GM12878 (cell line): ENCODE measurements around the gene FMNL2.

Source experiments
- ATF3 ChIP-seq: IDR thresholded peaks from 2 replicates; pipeline ENCODE4 v1.6.1; 2011; ENCODE audit warnings: low read depth, mild to moderate bottlenecking, low read length, moderate library complexity, borderline replicate concordance; ENCODE audit errors: extremely low read depth
- CTCF ChIP-seq, 3 experiments: IDR thresholded peaks in 2 of 3; conservative IDR thresholded peaks in 1 of 3; 2 replicates each; pipeline ENCODE4 v1.5.1; 2011; ENCODE audit warnings: low read depth in 3 of 3, low read length in 3 of 3, mild to moderate bottlenecking in 3 of 3, control low read depth in 2 of 3, moderate library complexity in 2 of 3, inconsistent platforms in 1 of 3, mixed read lengths in 1 of 3; ENCODE audit not compliant: control insufficient read depth in 2 of 3, insufficient read depth in 1 of 3; ENCODE audit errors: extremely low read depth in 1 of 3
- EED ChIP-seq: sonication (generic); IDR thresholded peaks from 2 replicates; pipeline ENCODE4 v1.6.1; 2016; ENCODE audit warnings: antibody characterized with exemption, low read depth
- HDAC6 ChIP-seq: fragments of 200-600 bp; sonication (generic); IDR thresholded peaks from one replicate; pipeline ENCODE4 v1.8.0; 2017; ENCODE audit warnings: antibody characterized with exemption; ENCODE audit not compliant: unreplicated experiment
- MXI1 ChIP-seq: fragments of 150-350 bp; IDR thresholded peaks from 2 replicates; pipeline ENCODE4 v1.6.1; 2011; ENCODE audit warnings: low read depth, mild to moderate bottlenecking, inconsistent platforms, low read length, improper control_type of control experiment
- NR2C2 ChIP-seq: IDR thresholded peaks from 2 replicates; pipeline ENCODE4 v1.6.1; 2011; ENCODE audit warnings: borderline replicate concordance, low read depth; ENCODE audit not compliant: control insufficient read depth, insufficient read length
- POLR2A ChIP-seq: IDR thresholded peaks from 2 replicates; pipeline ENCODE4 v1.6.1; 2011; ENCODE audit warnings: low read depth, mild to moderate bottlenecking, low read length
- POLR2AphosphoS2 ChIP-seq: IDR thresholded peaks from 2 replicates; pipeline ENCODE4 v1.6.1; 2011; ENCODE audit warnings: low read depth, mild to moderate bottlenecking, low read length, improper control_type of control experiment, moderate library complexity
- RB1 ChIP-seq: fragments of 450-650 bp; formaldehyde crosslinking; IDR thresholded peaks from 2 replicates; pipeline ENCODE4 v1.6.1; 2017; ENCODE audit warnings: mild to moderate bottlenecking, borderline replicate concordance
- STAT1 ChIP-seq: fragments of 450-650 bp; conservative IDR thresholded peaks from 2 replicates; pipeline ENCODE4 v1.6.1; 2014; ENCODE audit warnings: antibody characterized with exemption, mild to moderate bottlenecking

DNA sequence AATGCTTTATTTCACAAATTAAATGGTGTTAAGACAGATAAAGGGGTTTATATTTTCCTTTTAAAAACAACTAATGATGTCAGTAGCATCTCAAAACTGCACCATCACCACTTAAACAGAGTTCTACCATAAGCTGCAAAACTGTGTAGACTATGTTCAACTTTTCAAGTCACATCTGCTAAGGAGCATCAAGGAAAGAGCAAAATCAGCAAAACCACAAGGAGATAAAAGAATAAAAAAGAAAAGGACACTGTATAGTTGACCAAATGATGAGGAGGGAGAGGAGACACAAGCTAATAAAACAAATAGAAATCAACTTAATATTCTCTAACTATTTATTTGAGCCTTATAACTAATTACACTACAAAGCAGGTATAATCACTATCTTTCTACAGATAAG lies 348.4 kb downstream of the FMNL2 start:
- TF ChIP-seq STAT1 (no peak), POLR2AphosphoS2 (no peak), EED (no peak), ATF3 (no peak), POLR2A (no peak), CTCF (IDR thresholded peaks at IDR 0.05 in 2 of 3, conservative IDR thresholded peaks at IDR 0.05 in 1 of 3; ENCODE audit: control insufficient read depth in 2 of 3, extremely low read depth in 1 of 3, insufficient read depth in 1 of 3, low read depth in 3 of 3, low read length in 3 of 3) (no peak), NR2C2 (no peak), RB1 (no peak), HDAC6 (no peak), MXI1 (no peak)
